ENCODE measurements around the gene GPS1. TPM values are rescaled to one million over a fixed set of nuclear protein-coding genes. Genes with fewer than 3 reads are reported as not detected.
A peak's percentile ranks its signal among the peaks of the same experiment; 100 is the strongest.

The GPS1 gene
- total and polyA plus RNA-seq, 2 experiments from 2014 or later: 101 to 160 TPM

- Histone ChIP-seq H4K20me1 (ENCODE audit: insufficient read depth, poor library complexity, severe bottlenecking) (peaks cover 43% of the 10 kb centered on the region), H2AFZ (no peak within 1 kb of the TSS), H3K27ac (peak within 1 kb of the TSS; percentile 100), H3K4me2 (peak within 1 kb of the TSS; percentile 98), H3K9me3 (ENCODE audit: low read depth) (no peaks in the 10 kb centered on the region), H3K79me2 (peaks cover 56% of the 10 kb centered on the region), H3K4me3 (peak within 1 kb of the TSS; percentile 95), H3K27me3 (no peaks in the 10 kb centered on the region), H3K4me1 (ENCODE audit: insufficient read depth) (peaks cover 53% of the 10 kb centered on the region), H3K9me2 (replicated peaks; ENCODE audit: insufficient read depth) (no peaks in the 10 kb centered on the region), H3K36me3 (replicated peaks; ENCODE audit: insufficient read depth, low read depth) (no peaks in the 10 kb centered on the region)
- 1% methylated on average over 60 of the region's 124 CpGs for WGBS (ENCODE audit: low lambda C conversion rate, missing lambda C conversion rate)
- TF ChIP-seq EZH2 (IDR thresholded peaks at IDR 0.05; ENCODE audit: borderline replicate concordance) (no peak), EZH2phosphoT487 (IDR thresholded peaks at IDR 0.05; ENCODE audit: low read depth, severe bottlenecking, unreplicated experiment) (no peak)
- TF ChIP-seq, protein P1, sequence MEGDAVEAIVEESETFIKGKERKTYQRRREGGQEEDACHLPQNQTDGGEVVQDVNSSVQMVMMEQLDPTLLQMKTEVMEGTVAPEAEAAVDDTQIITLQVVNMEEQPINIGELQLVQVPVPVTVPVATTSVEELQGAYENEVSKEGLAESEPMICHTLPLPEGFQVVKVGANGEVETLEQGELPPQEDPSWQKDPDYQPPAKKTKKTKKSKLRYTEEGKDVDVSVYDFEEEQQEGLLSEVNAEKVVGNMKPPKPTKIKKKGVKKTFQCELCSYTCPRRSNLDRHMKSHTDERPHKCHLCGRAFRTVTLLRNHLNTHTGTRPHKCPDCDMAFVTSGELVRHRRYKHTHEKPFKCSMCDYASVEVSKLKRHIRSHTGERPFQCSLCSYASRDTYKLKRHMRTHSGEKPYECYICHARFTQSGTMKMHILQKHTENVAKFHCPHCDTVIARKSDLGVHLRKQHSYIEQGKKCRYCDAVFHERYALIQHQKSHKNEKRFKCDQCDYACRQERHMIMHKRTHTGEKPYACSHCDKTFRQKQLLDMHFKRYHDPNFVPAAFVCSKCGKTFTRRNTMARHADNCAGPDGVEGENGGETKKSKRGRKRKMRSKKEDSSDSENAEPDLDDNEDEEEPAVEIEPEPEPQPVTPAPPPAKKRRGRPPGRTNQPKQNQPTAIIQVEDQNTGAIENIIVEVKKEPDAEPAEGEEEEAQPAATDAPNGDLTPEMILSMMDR (IDR thresholded peaks at IDR 0.05; ENCODE audit: poor library complexity): peak; percentile 44
- DNase-seq (ENCODE audit: low spot score): peak; percentile 98
These were observed 46.7 kb downstream of the GPS1 start, which contains the start of gene FASN for GRCh38 chr17:82098169-82098938. FASN (minus strand) TSS chr17:82098236; CDS start chr17:82096445, 1,791 bp downstream.

- no peak overlapping the region for H2AFZ ChIP-seq
- DNase-seq (ENCODE audit: low spot score): no peak
- H3K9me2 ChIP-seq (replicated peaks; ENCODE audit: insufficient read depth): no peaks in the 10 kb centered on the region
- no peaks in the 10 kb centered on the region for H3K9me3 ChIP-seq (ENCODE audit: low read depth)
- peaks cover 35% of the 10 kb centered on the region for H4K20me1 ChIP-seq (ENCODE audit: insufficient read depth, poor library complexity, severe bottlenecking)
- no peaks in the 10 kb centered on the region for H3K36me3 ChIP-seq (replicated peaks; ENCODE audit: insufficient read depth, low read depth)
- peaks cover 61% of the 10 kb centered on the region for H3K4me1 ChIP-seq (ENCODE audit: insufficient read depth)
- TF ChIP-seq, protein P1 (IDR thresholded peaks at IDR 0.05; ENCODE audit: poor library complexity): no peak
- H3K79me2 ChIP-seq: peaks cover 50% of the 10 kb centered on the region
- peak overlapping the region; percentile 97 for H3K4me2 ChIP-seq
- WGBS (ENCODE audit: low lambda C conversion rate, missing lambda C conversion rate): 16% methylated on average over 62 of the region's 80 CpGs
- peak overlapping the region; percentile 99 for H3K27ac ChIP-seq
- H3K4me3 ChIP-seq: peak overlapping the region; percentile 63
- H3K27me3 ChIP-seq: no peaks in the 10 kb centered on the region
These were observed 47.5 kb downstream of the GPS1 start for GRCh38 chr17:82098939-82099763.

GRCh38 chr17:82100502-82101298 lies 49.0 kb downstream of the GPS1 start:
- Histone ChIP-seq H3K4me3 (no peak overlapping the region), H3K4me1 (ENCODE audit: insufficient read depth) (peaks cover 71% of the 10 kb centered on the region), H4K20me1 (ENCODE audit: insufficient read depth, poor library complexity, severe bottlenecking) (peaks cover 20% of the 10 kb centered on the region), H2AFZ (no peak overlapping the region), H3K27me3 (no peaks in the 10 kb centered on the region), H3K27ac (peak overlapping the region; percentile 90), H3K4me2 (peak overlapping the region; percentile 97), H3K79me2 (peaks cover 34% of the 10 kb centered on the region), H3K36me3 (replicated peaks; ENCODE audit: insufficient read depth, low read depth) (no peaks in the 10 kb centered on the region), H3K9me2 (replicated peaks; ENCODE audit: insufficient read depth) (no peaks in the 10 kb centered on the region), H3K9me3 (ENCODE audit: low read depth) (no peaks in the 10 kb centered on the region)
- no peak for DNase-seq (ENCODE audit: low spot score)
- 92% methylated on average over 28 of the region's 35 CpGs for WGBS (ENCODE audit: low lambda C conversion rate, missing lambda C conversion rate)
- TF ChIP-seq, protein P1 (IDR thresholded peaks at IDR 0.05; ENCODE audit: poor library complexity): no peak
- TF ChIP-seq EZH2 (IDR thresholded peaks at IDR 0.05; ENCODE audit: borderline replicate concordance) (no peak), EZH2phosphoT487 (IDR thresholded peaks at IDR 0.05; ENCODE audit: low read depth, severe bottlenecking, unreplicated experiment) (no peak)
